Ectodermal cell (in vitro differentiated cells): ENCODE results near the gene COPB2.

Experiments
- H3K27ac ChIP-seq: 2 replicates; pipeline ENCODE4 v1.7.0; 2013; ENCODE audit warnings: mild to moderate bottlenecking, low read depth, low read length; ENCODE audit not compliant: insufficient read depth, poor library complexity, severe bottlenecking
- H3K27me3 ChIP-seq: 2 replicates; pipeline ENCODE4 v1.7.0; 2013; ENCODE audit warnings: mild to moderate bottlenecking, low read length; ENCODE audit not compliant: insufficient read depth, control insufficient read depth, poor library complexity, severe bottlenecking
- H3K36me3 ChIP-seq: one replicate; pipeline ENCODE4 v1.7.0; 2013; ENCODE audit warnings: low read length; ENCODE audit not compliant: control insufficient read depth, insufficient read depth
- H3K4me1 ChIP-seq: one replicate; pipeline ENCODE4 v1.7.0; 2013; ENCODE audit warnings: low read length; ENCODE audit not compliant: control insufficient read depth, insufficient read depth
- H3K4me3 ChIP-seq: 2 replicates; pipeline ENCODE4 v1.7.0; 2013; ENCODE audit warnings: low read depth, low read length, control low read depth; ENCODE audit not compliant: insufficient read depth
- H3K9me3 ChIP-seq: 2 replicates; pipeline ENCODE4 v1.7.0; 2013; ENCODE audit warnings: mild to moderate bottlenecking, low read length, moderate library complexity; ENCODE audit not compliant: control insufficient read depth
- WGBS, 2 experiments: methylation state at CpG; one replicate each; pipeline ENCODE4 v1.1.7; 2013; ENCODE audit warnings: missing lambda C conversion rate in 2 of 2; 5-methylcytosine and 5-hydroxymethylcytosine counted together

Gene COPB2

GRCh38 chr3:139320551-139321309 lies 68.7 kb downstream of the COPB2 start:
- no peaks in the 10 kb centered on the region for H3K27me3 ChIP-seq
- no peak overlapping the region for H3K4me3 ChIP-seq
- H3K9me3 ChIP-seq, result no peaks in the 10 kb centered on the region
- H3K4me1 ChIP-seq, result no peaks in the 10 kb centered on the region
- H3K36me3 ChIP-seq, result no peaks in the 10 kb centered on the region
- H3K27ac ChIP-seq, result no peak overlapping the region
- 87 to 95% methylated on average over 7 to 8 of the region's 8 CpGs for WGBS, 2 experiments

GRCh38 chr3:139319428-139320402 lies 69.7 kb downstream of the COPB2 start:
- Histone ChIP-seq H3K27ac (no peak overlapping the region), H3K27me3 (no peaks in the 10 kb centered on the region), H3K4me3 (no peak overlapping the region), H3K36me3 (no peaks in the 10 kb centered on the region), H3K4me1 (no peaks in the 10 kb centered on the region), H3K9me3 (no peaks in the 10 kb centered on the region)
- WGBS, 2 experiments, result 77% methylated on average over 10 of the region's 10 CpGs

GRCh38 chr3:139318826-139319225 lies 70.6 kb downstream of the COPB2 start:
- Histone ChIP-seq H3K4me3 (no peak overlapping the region), H3K9me3 (no peaks in the 10 kb centered on the region), H3K4me1 (no peaks in the 10 kb centered on the region), H3K27me3 (no peaks in the 10 kb centered on the region), H3K36me3 (no peaks in the 10 kb centered on the region), H3K27ac (no peak overlapping the region)
- WGBS, 2 experiments, result 91 to 93% methylated on average over 6 of the region's 6 CpGs

GRCh38 chr3:139318431-139318816 lies 71.0 kb downstream of the COPB2 start:
- Histone ChIP-seq H3K4me3 (no peak overlapping the region), H3K4me1 (no peaks in the 10 kb centered on the region), H3K27ac (no peak overlapping the region), H3K27me3 (no peaks in the 10 kb centered on the region), H3K9me3 (no peaks in the 10 kb centered on the region), H3K36me3 (no peaks in the 10 kb centered on the region)
- 79 to 93% methylated on average over 3 of the region's 3 CpGs for WGBS, 2 experiments

GRCh38 chr3:139317660-139318430 lies 71.6 kb downstream of the COPB2 start:
- no peak overlapping the region for H3K27ac ChIP-seq
- no peaks in the 10 kb centered on the region for H3K27me3 ChIP-seq
- no peaks in the 10 kb centered on the region for H3K4me1 ChIP-seq
- H3K4me3 ChIP-seq, result no peak overlapping the region
- 93 to 95% methylated on average over 8 of the region's 8 CpGs for WGBS, 2 experiments
- no peaks in the 10 kb centered on the region for H3K9me3 ChIP-seq
- no peaks in the 10 kb centered on the region for H3K36me3 ChIP-seq

- Histone ChIP-seq H3K4me1 (no peaks in the 10 kb centered on the region), H3K27me3 (no peaks in the 10 kb centered on the region), H3K36me3 (no peaks in the 10 kb centered on the region), H3K9me3 (no peaks in the 10 kb centered on the region), H3K27ac (no peak overlapping the region), H3K4me3 (no peak overlapping the region)
- 88 to 91% methylated on average over 6 of the region's 6 CpGs for WGBS, 2 experiments
These were observed 72.2 kb downstream of the COPB2 start for GRCh38 chr3:139317215-139317614.

GRCh38 chr3:139313921-139314320 lies 75.5 kb downstream of the COPB2 start:
- Histone ChIP-seq H3K4me3 (no peak overlapping the region), H3K9me3 (no peaks in the 10 kb centered on the region), H3K4me1 (peaks cover 10% of the 10 kb centered on the region), H3K36me3 (no peaks in the 10 kb centered on the region), H3K27me3 (no peaks in the 10 kb centered on the region), H3K27ac (no peak overlapping the region)
- WGBS, 2 experiments, result 87 to 90% methylated on average over 5 of the region's 5 CpGs

GRCh38 chr3:139312959-139313358 lies 76.5 kb downstream of the COPB2 start:
- WGBS, 2 experiments, result 92 to 93% methylated on average over 2 of the region's 2 CpGs
- no peak overlapping the region for H3K4me3 ChIP-seq
- H3K4me1 ChIP-seq, result peaks cover 12% of the 10 kb centered on the region
- H3K9me3 ChIP-seq, result no peaks in the 10 kb centered on the region
- H3K36me3 ChIP-seq, result no peaks in the 10 kb centered on the region
- no peak overlapping the region for H3K27ac ChIP-seq
- H3K27me3 ChIP-seq, result no peaks in the 10 kb centered on the region

GRCh38 chr3:139312416-139312815 lies 77.0 kb downstream of the COPB2 start:
- no peak overlapping the region for H3K27ac ChIP-seq

GRCh38 chr3:139311557-139311956 lies 77.9 kb downstream of the COPB2 start:
- no peak overlapping the region for H3K27ac ChIP-seq
- H3K4me3 ChIP-seq, result no peak overlapping the region
- H3K36me3 ChIP-seq, result no peaks in the 10 kb centered on the region
- H3K9me3 ChIP-seq, result no peaks in the 10 kb centered on the region
- no CpG with 5 or more reads among the region's 1 CpG for WGBS, 2 experiments
- peaks cover 17% of the 10 kb centered on the region for H3K4me1 ChIP-seq
- H3K27me3 ChIP-seq, result no peaks in the 10 kb centered on the region

More at GRCh38 chr3:139312416-139312815, 77.0 kb downstream of the COPB2 start:
- WGBS, 2 experiments, result 97% methylated on average over 1 of the region's 1 CpG
- Histone ChIP-seq H3K36me3 (no peaks in the 10 kb centered on the region), H3K4me1 (peaks cover 17% of the 10 kb centered on the region), H3K9me3 (no peaks in the 10 kb centered on the region), H3K4me3 (no peak overlapping the region), H3K27me3 (no peaks in the 10 kb centered on the region)
